Neural cell (in vitro differentiated cells): ENCODE measurements around the gene CA14. TPM values are rescaled to one million over a fixed set of nuclear protein-coding genes. Genes with fewer than 3 reads are reported as not detected.

Experiments
- H2AFZ ChIP-seq: fragments of 200-600, 300-800 bp; sonication (generic), shearing (Covaris generic); 2 replicates; pipeline ENCODE4 v1.6.0; 2014; ENCODE audit warnings: low read depth, mild to moderate bottlenecking, antibody characterized with exemption, low read length, moderate library complexity
- H3F3A ChIP-seq: fragments of 200-600 bp; shearing (Covaris generic); 2 replicates; pipeline ENCODE4 v1.6.1; 2016; ENCODE audit warnings: mild to moderate bottlenecking, moderate library complexity, mixed read lengths, antibody characterized with exemption, low read length; ENCODE audit not compliant: insufficient read depth, poor library complexity, severe bottlenecking
- H3K27ac ChIP-seq: fragments of 200-600, 300-800 bp; sonication (generic), shearing (Covaris generic); 2 replicates; pipeline ENCODE4 v1.5.1; 2014; ENCODE audit warnings: mild to moderate bottlenecking, low read length, moderate library complexity
- H3K27me3 ChIP-seq: fragments of 300-800, 200-600 bp; sonication (generic), shearing (Covaris generic); 2 replicates; pipeline ENCODE4 v1.6.0; 2014; ENCODE audit warnings: mild to moderate bottlenecking, low read depth, low read length, moderate library complexity; ENCODE audit not compliant: insufficient read depth
- H3K36me3 ChIP-seq: fragments of 300-800, 200-600 bp; sonication (generic), shearing (Covaris generic); 2 replicates; pipeline ENCODE4 v1.5.1; 2014; ENCODE audit warnings: mild to moderate bottlenecking, antibody characterized with exemption, low read length, moderate library complexity; ENCODE audit not compliant: insufficient read depth
- H3K4me2 ChIP-seq: fragments of 300-800, 200-600 bp; sonication (generic), shearing (Covaris generic); 2 replicates; pipeline ENCODE4 v1.6.0; 2014; ENCODE audit warnings: mild to moderate bottlenecking, low read length
- H3K4me3 ChIP-seq: fragments of 300-800, 200-600 bp; sonication (generic), shearing (Covaris generic); 2 replicates; pipeline ENCODE4 v1.5.1; 2014; ENCODE audit warnings: mild to moderate bottlenecking, low read length, moderate library complexity
- H3K79me2 ChIP-seq: fragments of 200-600 bp; shearing (Covaris generic); replicated peaks from 2 replicates; pipeline ENCODE4 v1.6.0; 2014; ENCODE audit warnings: mild to moderate bottlenecking, low read length, moderate library complexity; ENCODE audit not compliant: insufficient read depth
- H3K9ac ChIP-seq: fragments of 300-800, 200-600 bp; sonication (generic), shearing (Covaris generic); 2 replicates; pipeline ENCODE4 v1.6.1; 2016; ENCODE audit warnings: mild to moderate bottlenecking, low read length, mixed read lengths
- H3K9me2 ChIP-seq: fragments of 200-600 bp; shearing (Covaris generic); 2 replicates; pipeline ENCODE4 v1.6.1; 2016; ENCODE audit warnings: mild to moderate bottlenecking, low read length, mixed read lengths; ENCODE audit not compliant: insufficient read depth
- H3K9me3 ChIP-seq: fragments of 200-600, 300-800 bp; sonication (generic), shearing (Covaris generic); 2 replicates; pipeline ENCODE4 v1.6.1; 2016; ENCODE audit warnings: mild to moderate bottlenecking, mixed run types, low read length, moderate library complexity, mixed read lengths
- H4K20me1 ChIP-seq: fragments of 200-600 bp; shearing (Covaris generic); 2 replicates; pipeline ENCODE4 v1.6.1; 2016; ENCODE audit warnings: mild to moderate bottlenecking, mixed run types; ENCODE audit not compliant: insufficient read depth
- CTCF ChIP-seq: fragments of 450-650 bp; IDR thresholded peaks from 2 replicates; pipeline ENCODE4 v1.5.1; 2014; ENCODE audit warnings: antibody characterized with exemption, mild to moderate bottlenecking, moderate library complexity; ENCODE audit not compliant: poor library complexity, severe bottlenecking
- EP300 ChIP-seq: fragments of 450-650 bp; conservative IDR thresholded peaks from 2 replicates; pipeline ENCODE4 v1.6.1; 2014; ENCODE audit warnings: antibody characterized with exemption, mild to moderate bottlenecking, moderate library complexity; ENCODE audit not compliant: poor library complexity, severe bottlenecking
- EZH2 ChIP-seq: fragments of 200-600, 300-800 bp; shearing (Covaris generic), sonication (generic); IDR thresholded peaks from 2 replicates; pipeline ENCODE4 v1.6.1; 2014; ENCODE audit warnings: antibody characterized with exemption, low read length, borderline replicate concordance, mild to moderate bottlenecking; ENCODE audit not compliant: insufficient read depth, poor library complexity, severe bottlenecking
- MXI1 ChIP-seq: fragments of 450-650 bp; conservative IDR thresholded peaks from 2 replicates; pipeline ENCODE4 v1.6.1; 2014; ENCODE audit warnings: antibody characterized with exemption, mild to moderate bottlenecking; ENCODE audit not compliant: poor library complexity, severe bottlenecking
- POLR2AphosphoS5 ChIP-seq: IDR thresholded peaks from 2 replicates; pipeline ENCODE4 v1.6.1; 2012
- RAD21 ChIP-seq: fragments of 450-650 bp; conservative IDR thresholded peaks from 2 replicates; pipeline ENCODE4 v1.6.1; 2014; ENCODE audit warnings: antibody characterized with exemption, mild to moderate bottlenecking, moderate library complexity
- REST ChIP-seq: IDR thresholded peaks from 2 replicates; pipeline ENCODE4 v1.6.1; 2012; ENCODE audit warnings: borderline replicate concordance
- SMC3 ChIP-seq: fragments of 450-650 bp; conservative IDR thresholded peaks from 2 replicates; pipeline ENCODE4 v1.6.1; 2014; ENCODE audit warnings: antibody characterized with exemption, mild to moderate bottlenecking, moderate library complexity; ENCODE audit not compliant: poor library complexity
- TAF1 ChIP-seq: IDR thresholded peaks from 2 replicates; pipeline ENCODE4 v1.6.1; 2012; ENCODE audit warnings: low read depth
- polyA plus RNA-seq: library from polyadenylated mRNA; depleted of rRNA; stranded (reverse); fragments of >200 nt; gene quantifications from 2 replicates; pipeline ENCODE4 v1.2.3, GENCODE V29; 2014

The CA14 gene
- polyA plus RNA-seq, 1 donor from 2014 or later, result 1.1 TPM

GRCh38 chr1:150259217-150259616 is 1.6 kb downstream of the CA14 start:
- H3K4me3 ChIP-seq, result no peak overlapping the region
- H2AFZ ChIP-seq, result no peak overlapping the region
- no peak overlapping the region for H3K9ac ChIP-seq
- no peaks in the 10 kb centered on the region for H3K27me3 ChIP-seq
- H3K27ac ChIP-seq, result no peak overlapping the region
- no peaks in the 10 kb centered on the region for H3K36me3 ChIP-seq
- no peaks in the 10 kb centered on the region for H3K9me2 ChIP-seq
- no peaks in the 10 kb centered on the region for H4K20me1 ChIP-seq
- no peaks in the 10 kb centered on the region for H3K9me3 ChIP-seq
- no peak overlapping the region for H3K4me2 ChIP-seq
- no peaks in the 10 kb centered on the region for H3F3A ChIP-seq
- H3K79me2 ChIP-seq, result no peaks in the 10 kb centered on the region
- TF ChIP-seq REST (no peak), MXI1 (no peak), SMC3 (no peak), EP300 (no peak)

DNA sequence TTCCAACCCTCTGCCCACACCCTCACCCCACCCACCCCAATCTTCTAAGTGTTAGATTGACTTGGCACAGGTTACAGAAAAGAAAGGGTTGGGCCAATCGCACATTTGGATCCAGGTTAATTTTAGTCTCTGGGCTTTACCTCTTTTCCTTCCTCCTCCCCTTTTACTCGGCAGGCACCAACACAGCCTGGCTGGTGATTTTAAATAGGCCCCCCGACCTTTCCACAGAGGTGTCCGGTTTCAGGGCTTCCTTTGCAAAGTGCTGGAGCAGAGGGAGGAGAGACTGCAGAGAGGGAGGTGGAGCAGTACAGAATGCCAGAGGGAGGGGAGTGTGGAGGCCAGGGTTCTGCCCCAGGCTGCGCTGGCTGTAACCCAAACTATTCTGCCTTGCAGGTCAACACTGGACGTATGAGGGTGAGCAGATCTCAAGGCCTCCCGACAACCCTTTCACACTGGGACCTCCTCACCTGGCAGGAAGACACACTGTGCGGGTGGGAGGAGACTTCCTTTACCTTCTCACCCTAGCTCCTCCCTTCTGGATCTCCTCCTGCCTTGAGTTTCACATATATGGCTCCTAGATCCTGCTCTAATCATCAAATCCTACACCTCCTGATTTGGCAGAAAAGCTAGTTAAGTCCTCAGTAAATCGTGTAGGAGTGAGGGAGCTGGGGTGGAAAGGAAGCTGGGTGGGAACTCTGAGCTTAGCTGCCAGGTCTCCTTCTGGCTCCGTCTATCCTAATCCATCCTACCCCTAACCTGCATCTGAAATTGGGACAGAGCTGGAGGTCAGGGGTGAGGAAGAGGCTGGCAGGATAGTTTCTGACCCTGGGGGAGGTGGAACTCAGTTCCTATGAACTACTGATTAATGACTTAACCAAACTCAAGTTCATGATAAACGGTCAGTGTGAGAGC is 2.4 kb downstream of the CA14 start:
- Histone ChIP-seq H3K79me2 (no peaks in the 10 kb centered on the region), H3F3A (no peaks in the 10 kb centered on the region), H3K27ac (no peak overlapping the region), H3K9me3 (no peaks in the 10 kb centered on the region), H3K27me3 (no peaks in the 10 kb centered on the region), H3K9me2 (no peaks in the 10 kb centered on the region), H3K4me3 (no peak overlapping the region), H3K9ac (no peak overlapping the region), H2AFZ (no peak overlapping the region), H3K36me3 (no peaks in the 10 kb centered on the region), H3K4me2 (no peak overlapping the region), H4K20me1 (no peaks in the 10 kb centered on the region)
- TF ChIP-seq TAF1 (no peak), RAD21 (no peak), MXI1 (no peak), POLR2AphosphoS5 (no peak), EZH2 (no peak), EP300 (no peak), SMC3 (no peak), CTCF (no peak), REST (no peak)
